Activated CD8-positive, alpha-beta memory T cell treated with anti-CD3 and anti-CD28 coated beads for 36 hours (primary cell): ENCODE measurements around the gene ZFP91. TPM values are rescaled to one million over a fixed set of nuclear protein-coding genes. Genes with fewer than 3 reads are reported as not detected.

Experiments used
- CTCF ChIA-PET: fragments of 350-600 bp; sonication (Branson Sonifier 250); formaldehyde crosslinking; loops from one replicate; lab custom pipeline; 2021; ENCODE audit warnings: antibody characterized with exemption; lab: Charles Lee
- POLR2A ChIA-PET: fragments of 350-600 bp; sonication (Branson Sonifier 250); formaldehyde crosslinking; loops from one replicate; lab custom pipeline; 2021; ENCODE audit warnings: antibody characterized with exemption; lab: Charles Lee
- total RNA-seq, 2 experiments: library from RNA; stranded (reverse); gene quantifications; one replicate each; pipeline ENCODE4 v1.2.3, GENCODE V29; 2021

The ZFP91 gene
- 10 to 100 TPM; 52.7 to 55.6 TPM for total RNA-seq

DNA sequence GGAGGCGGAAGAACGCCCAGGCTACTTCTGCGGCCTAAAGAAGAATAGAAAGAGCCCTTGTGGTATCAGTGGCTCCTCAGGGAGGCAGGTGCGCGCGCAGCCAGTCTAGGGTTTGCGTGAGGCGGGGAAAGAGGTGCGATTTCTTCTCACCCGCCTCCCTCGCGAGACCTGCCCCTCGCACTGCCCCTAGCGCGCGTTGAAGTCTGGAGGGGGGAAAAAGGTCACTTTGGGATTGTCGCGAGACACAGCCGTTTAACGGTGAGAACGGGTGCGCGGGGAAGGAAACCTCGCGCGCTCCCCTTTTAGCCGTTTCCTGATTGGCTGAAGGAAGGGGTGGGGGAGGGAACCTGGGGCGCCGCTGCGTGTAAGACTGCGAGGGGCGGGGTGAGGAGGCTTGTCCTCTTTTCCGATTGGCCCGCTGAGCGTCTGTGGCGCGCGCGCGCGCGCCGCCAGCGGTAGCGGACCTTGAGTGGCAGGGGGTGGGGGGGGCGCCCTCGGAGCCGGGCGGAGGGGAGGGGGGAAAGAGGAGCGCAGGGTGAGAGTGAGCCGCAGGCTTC, at the start of gene ZFP91:
TSS of gene ZFP91 (plus strand) at position 429 of the 557 bp plus-strand sequence. CDS start 219 bp downstream, outside the sequence.
- POLR2A ChIA-PET = no interaction called here
- CTCF ChIA-PET = no interaction called here

- CTCF ChIA-PET = no interaction called here
- POLR2A ChIA-PET = no interaction called here
These were observed 48.6 kb upstream of the ZFP91 start for GRCh38 chr11:58530236-58530635.

GRCh38 chr11:58531865-58532341, 47.0 kb upstream of the ZFP91 start:
- CTCF ChIA-PET = interaction anchor here (0.6 kb wide), 1 partner anchor 39 kb away, joined by 3 read pairs; no protein-coding TSS in a partner anchor
- POLR2A ChIA-PET = no interaction called here

- ChIA-PET CTCF (no interaction called here), POLR2A (no interaction called here)
These were observed 32.0 kb upstream of the ZFP91 start for GRCh38 chr11:58546841-58547240.

DNA sequence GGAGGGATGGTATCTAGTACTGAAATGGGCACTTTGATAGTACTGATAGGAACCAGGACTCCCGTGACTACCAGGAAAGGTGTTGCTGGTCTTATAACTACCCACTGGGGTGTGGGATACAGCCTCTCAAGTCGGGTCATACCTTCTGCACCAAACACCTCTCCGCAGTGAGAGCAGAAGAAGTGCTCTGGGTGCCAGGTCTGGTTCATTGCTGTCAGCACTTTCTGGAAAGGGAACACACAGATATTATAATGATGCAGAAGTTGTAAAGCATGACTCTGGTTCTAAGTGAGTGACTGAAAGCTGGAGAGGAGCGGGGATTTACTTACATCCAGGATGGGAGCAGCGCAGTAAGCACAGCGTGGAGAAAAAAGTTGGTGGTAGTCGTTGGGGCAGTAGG, 29.2 kb upstream of the ZFP91 start:
- POLR2A ChIA-PET = no interaction called here

DNA sequence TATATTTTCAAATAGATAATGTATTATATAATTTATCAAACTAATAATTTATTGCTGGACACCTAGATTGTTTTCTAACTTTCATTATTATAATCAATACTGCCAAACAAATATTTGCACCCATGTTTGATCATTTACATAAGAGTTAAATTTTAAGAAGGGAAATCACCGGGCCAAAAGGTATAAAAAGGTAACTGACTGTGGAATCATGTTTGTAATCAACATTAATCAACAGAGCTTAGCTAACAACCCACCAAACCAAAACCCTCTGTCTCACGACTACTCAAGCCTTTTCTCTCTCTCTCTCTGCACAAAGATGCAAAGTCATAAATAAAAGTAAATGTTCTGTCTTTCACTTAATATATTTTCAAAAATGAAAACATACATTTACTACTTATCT, 18.0 kb upstream of the ZFP91 start:
- CTCF ChIA-PET = no interaction called here
- POLR2A ChIA-PET = no interaction called here

More for the DNA sequence above, 29.2 kb upstream of the ZFP91 start:
- CTCF ChIA-PET = no interaction called here

GRCh38 chr11:58561394-58562098, 17.3 kb upstream of the ZFP91 start:
- ChIA-PET POLR2A (no interaction called here), CTCF (no interaction called here)

DNA sequence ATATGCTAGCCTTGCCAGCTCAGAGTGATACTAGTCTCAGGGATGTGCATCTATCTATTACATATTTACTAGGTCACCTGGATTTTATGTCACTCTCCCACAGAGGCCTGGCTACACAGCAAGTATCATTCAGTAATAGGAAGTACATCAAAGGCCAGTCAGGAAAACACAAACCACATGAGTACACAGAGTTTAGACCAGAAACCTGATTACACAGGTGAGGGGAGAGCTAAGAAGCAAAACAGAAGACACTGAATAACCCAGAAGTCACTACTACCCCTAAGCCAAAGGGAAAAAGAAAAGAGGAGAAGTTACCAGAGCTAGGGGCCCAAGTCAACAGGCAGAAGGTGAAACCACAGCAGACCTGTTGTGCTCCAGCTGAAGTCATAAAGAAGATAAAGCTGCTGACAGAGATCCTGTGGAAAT, 16.5 kb upstream of the ZFP91 start:
- ChIA-PET POLR2A (no interaction called here), CTCF (no interaction called here)

DNA sequence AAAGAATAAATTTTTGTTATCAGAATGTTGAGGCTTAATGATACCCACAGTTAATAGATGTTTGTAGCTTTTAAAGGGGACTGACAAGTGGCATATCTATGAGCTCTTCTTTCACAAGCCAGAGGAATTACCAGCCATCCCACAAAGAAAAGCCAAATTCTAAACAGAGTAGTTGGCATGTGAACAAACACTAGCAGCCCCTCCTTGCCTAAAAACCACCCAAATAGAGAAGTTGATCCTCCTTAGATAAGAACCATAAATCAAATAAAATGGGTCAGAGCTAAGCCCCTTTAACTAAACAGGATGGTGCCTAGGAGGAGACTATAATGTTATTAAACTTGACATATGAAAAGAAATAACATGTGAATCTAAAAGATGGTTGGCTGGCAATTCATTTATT, 14.6 kb upstream of the ZFP91 start:
- CTCF ChIA-PET = no interaction called here
- POLR2A ChIA-PET = interaction anchor here (0.7 kb wide), 1 partner anchor 63 kb away, joined by 3 read pairs; no protein-coding TSS in a partner anchor

DNA sequence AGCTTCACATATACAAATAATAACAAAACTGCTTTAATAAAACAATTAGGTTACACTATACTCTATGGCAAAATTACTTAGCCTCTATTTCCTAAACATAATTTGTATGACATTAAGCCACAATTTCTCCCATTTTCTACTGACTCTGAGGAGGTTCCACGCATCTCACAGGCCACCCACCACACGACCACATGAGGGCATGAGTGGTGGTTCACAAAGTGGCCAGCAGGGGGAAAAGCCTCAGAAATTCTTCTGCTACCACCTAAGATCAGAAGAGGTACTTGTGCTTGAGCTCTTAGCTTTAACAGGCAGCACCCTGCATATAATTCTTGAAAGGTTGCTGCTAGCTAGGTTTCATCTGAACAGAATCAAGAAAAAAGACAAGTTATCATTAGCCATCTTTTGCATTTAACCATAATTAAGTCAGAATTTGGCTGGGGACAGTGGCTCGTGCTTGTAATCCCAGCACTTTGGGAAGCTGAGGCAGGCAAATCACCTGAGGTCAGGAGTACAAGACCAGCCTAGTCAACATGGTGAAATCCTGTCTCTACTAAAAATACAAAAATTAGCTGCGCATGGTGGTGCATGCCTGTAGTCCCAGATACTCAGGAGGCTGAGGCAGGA, 10.9 kb upstream of the ZFP91 start:
- POLR2A ChIA-PET = interaction anchor here (0.6 kb wide), 1 partner anchor 60 kb away, joined by 3 read pairs; no protein-coding TSS in a partner anchor
- CTCF ChIA-PET = interaction anchor here (0.8 to 2.8 kb wide), 5 partner anchors 9 to 62 kb away, joined by 3 to 7 read pairs (median 5); no protein-coding TSS in a partner anchor

DNA sequence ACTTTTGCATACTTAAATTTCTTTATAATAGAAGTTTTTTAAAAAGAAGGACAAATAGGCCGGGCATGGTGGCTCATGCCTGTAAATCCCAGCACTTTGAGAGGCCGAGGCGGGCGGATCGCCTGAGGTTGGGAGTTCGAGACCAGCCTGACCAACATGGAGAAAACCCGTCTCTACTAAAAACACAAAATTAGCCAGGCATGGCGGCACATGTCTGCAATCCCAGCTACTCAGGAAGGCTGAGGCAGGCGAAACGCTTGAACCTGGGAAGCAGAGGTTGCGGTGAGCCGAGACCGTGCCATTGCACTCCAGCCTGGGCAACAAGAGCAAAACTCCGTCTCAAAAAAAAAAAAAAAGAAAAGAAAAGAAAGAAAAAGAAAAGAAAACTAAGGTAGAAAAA, 6.0 kb upstream of the ZFP91 start:
- ChIA-PET CTCF (interaction anchor here (1.1 kb wide), 1 partner anchor 49 kb away, joined by 5 read pairs; no protein-coding TSS in a partner anchor), POLR2A (interaction anchor here (0.7 to 1.5 kb wide), 2 partner anchors 25 to 1025 kb away, joined by 6 to 9 read pairs; no protein-coding TSS in a partner anchor)

DNA sequence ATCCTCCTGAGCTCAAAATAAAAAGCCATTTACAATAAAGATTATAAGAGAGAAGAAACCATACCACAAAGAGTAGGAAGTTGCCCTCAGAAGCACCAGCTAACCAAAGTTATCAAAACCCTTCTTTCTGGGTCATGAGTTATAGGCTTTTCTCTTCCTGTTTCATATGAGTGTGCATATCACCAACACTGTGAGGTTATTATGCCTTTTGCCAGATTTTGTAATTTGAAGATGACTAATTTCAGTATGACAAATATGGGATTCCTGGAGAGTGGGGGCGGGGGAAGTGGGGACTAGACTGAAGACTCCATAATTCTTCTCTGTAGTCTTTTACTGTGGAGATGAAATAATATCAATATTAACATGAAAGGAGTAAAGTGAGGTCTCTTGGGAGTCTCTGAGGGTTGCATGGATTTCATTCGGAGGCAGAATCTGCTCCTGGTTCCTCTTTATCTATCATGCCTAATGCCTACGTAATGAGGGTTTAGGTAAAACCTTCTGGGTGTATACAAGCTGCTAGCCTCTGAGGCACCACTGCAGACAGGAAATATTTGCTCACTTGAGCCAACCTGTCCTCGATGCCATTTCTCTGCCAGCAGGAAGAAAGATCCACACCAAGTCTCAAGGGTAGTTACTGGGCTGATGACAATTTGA, 5.3 kb upstream of the ZFP91 start:
- CTCF ChIA-PET = interaction anchor here (1.1 to 1.2 kb wide), 2 partner anchors 50 to 569 kb away, joined by 3 to 5 read pairs; partner anchors contain the start of gene FAM111A
- POLR2A ChIA-PET = interaction anchor here (0.5 to 1.5 kb wide), 3 partner anchors 13 to 1025 kb away, joined by 3 to 9 read pairs (median 6); no protein-coding TSS in a partner anchor

DNA sequence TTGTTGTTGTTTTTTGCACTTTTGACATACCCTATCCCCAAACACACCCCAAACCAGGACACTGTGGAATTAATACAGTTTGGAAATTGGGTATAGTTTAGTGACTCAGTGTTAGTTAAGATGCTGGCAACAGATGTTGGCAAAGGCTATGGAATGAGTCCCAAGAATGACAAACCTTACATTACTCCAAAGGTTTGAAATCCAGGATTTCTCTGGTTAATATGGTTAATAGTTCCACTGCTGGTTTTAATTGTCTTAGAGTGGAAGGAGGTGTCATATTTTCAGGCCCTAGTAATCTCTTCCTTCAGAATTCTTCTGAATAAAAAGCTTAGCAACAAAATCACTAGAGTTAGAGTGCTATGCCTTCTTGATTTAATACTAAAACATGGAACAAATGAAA, 4.0 kb upstream of the ZFP91 start:
- POLR2A ChIA-PET = no interaction called here

GRCh38 chr11:58575377-58576020, 3.4 kb upstream of the ZFP91 start, which contains the start of gene LPXN:
TSS of gene LPXN (minus strand) at chr11:58575856. CDS start at chr11:58575772, 84 bp downstream.
- ChIA-PET POLR2A (interaction anchor here (0.6 to 1.3 kb wide), 3 partner anchors 22 to 1838 kb away, joined by 4 to 5 read pairs (median 4); no protein-coding TSS in a partner anchor), CTCF (interaction anchor here (1.5 kb wide), 1 partner anchor 24 kb away, joined by 4 read pairs; no protein-coding TSS in a partner anchor)

More for the DNA sequence above, 4.0 kb upstream of the ZFP91 start:
- CTCF ChIA-PET = no interaction called here

- POLR2A ChIA-PET = interaction anchor here (0.9 to 1.1 kb wide), 3 partner anchors 21 to 529 kb away, joined by 3 to 4 read pairs (median 3); partner anchors contain the start of gene FAM111B
- CTCF ChIA-PET = interaction anchor here (0.6 to 1.5 kb wide), 6 partner anchors 9 to 347 kb away, joined by 3 to 5 read pairs (median 4); no protein-coding TSS in a partner anchor
These were observed 1.9 kb upstream of the ZFP91 start for GRCh38 chr11:58576887-58577471.

- ChIA-PET POLR2A (interaction anchor here (0.9 to 1.1 kb wide), 3 partner anchors 20 to 529 kb away, joined by 3 to 4 read pairs (median 3); partner anchors contain the start of gene FAM111B), CTCF (interaction anchor here (0.6 to 1.4 kb wide), 5 partner anchors 10 to 346 kb away, joined by 3 to 5 read pairs (median 3); no protein-coding TSS in a partner anchor)
These were observed 1.2 kb upstream of the ZFP91 start for GRCh38 chr11:58577555-58578135.

DNA sequence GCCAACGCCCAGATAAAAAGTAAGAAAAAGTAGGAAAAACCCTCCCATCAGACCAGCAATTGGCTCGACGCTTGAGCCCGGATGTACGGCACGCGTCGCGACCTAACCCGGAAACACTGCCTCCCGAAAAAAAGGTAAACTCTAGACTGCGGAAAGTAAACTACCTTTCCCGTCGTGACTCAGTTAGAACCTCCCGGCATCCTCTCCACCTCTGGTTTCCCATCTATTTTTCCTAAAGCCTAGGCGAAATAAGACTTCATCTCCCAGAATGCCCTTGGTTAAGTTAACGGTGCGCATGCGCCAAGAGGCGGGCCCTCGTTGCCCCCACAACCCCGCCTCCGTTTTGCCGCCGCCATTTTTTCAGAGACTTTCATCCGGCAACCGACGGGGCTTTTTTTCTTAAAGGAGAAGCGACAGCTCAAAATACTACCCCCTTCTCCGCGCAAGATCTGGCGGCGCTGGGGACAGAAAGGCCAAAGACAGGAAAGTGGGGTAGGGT, 678 bp upstream of the ZFP91 start:
- POLR2A ChIA-PET = no interaction called here

More for the DNA sequence above, 678 bp upstream of the ZFP91 start:
- CTCF ChIA-PET = interaction anchor here (0.9 to 1.4 kb wide), 3 partner anchors 13 to 54 kb away, joined by 3 to 5 read pairs (median 3); no protein-coding TSS in a partner anchor
